GM23338 (cell line): ENCODE data around the gene NOTCH1. TPM values are rescaled to one million over a fixed set of nuclear protein-coding genes. Genes with fewer than 3 reads are reported as not detected.

Experiments used
- ATAC-seq: fragments of 200-7000 bp; cut with Tn5 transposase; 3 replicates; pipeline ENCODE4 v1.9.1; 2020
- DNase-seq: peaks from one replicate; pipeline ENCODE4 v3.0.0-alpha.2; 2015; ENCODE audit warnings: low spot score
- H2AFZ ChIP-seq: fragments of 200-600 bp; sonication (generic); 2 replicates; pipeline ENCODE4 v1.8.0; 2016; ENCODE audit warnings: antibody characterized with exemption, mild to moderate bottlenecking, moderate library complexity
- H3F3A ChIP-seq: fragments of 200-600 bp; sonication (generic); replicated peaks from 2 replicates; pipeline ENCODE4 v1.8.0; 2017; ENCODE audit warnings: antibody characterized with exemption, mixed run types, low read depth
- H3K27ac ChIP-seq: fragments of 200-600 bp; sonication (generic); 2 replicates; pipeline ENCODE4 v1.6.1; 2016; ENCODE audit warnings: low read depth
- H3K27me3 ChIP-seq: fragments of 200-600 bp; sonication (generic); 2 replicates; pipeline ENCODE4 v1.8.0; 2016; ENCODE audit warnings: mild to moderate bottlenecking, mixed run types, moderate library complexity; ENCODE audit not compliant: insufficient read depth
- H3K36me3 ChIP-seq: fragments of 200-600 bp; sonication (generic); 2 replicates; pipeline ENCODE4 v1.8.0; 2016; ENCODE audit warnings: mild to moderate bottlenecking; ENCODE audit not compliant: insufficient read depth
- H3K4me1 ChIP-seq: fragments of 200-600 bp; sonication (generic); 2 replicates; pipeline ENCODE4 v1.8.0; 2016; ENCODE audit warnings: mild to moderate bottlenecking, moderate library complexity; ENCODE audit not compliant: insufficient read depth
- H3K4me2 ChIP-seq: fragments of 200-600 bp; sonication (generic); 2 replicates; pipeline ENCODE4 v1.7.1; 2017; ENCODE audit warnings: mixed run types
- H3K4me3 ChIP-seq: fragments of 200-600 bp; sonication (generic); 2 replicates; pipeline ENCODE4 v1.6.1; 2016; ENCODE audit warnings: mixed run types
- H3K79me2 ChIP-seq: fragments of 200-600 bp; sonication (generic); replicated peaks from 2 replicates; pipeline ENCODE4 v1.8.0; 2017; ENCODE audit warnings: mild to moderate bottlenecking; ENCODE audit not compliant: insufficient read depth
- H3K9me2 ChIP-seq: fragments of 200-600 bp; sonication (generic); 2 replicates; pipeline ENCODE4 v1.8.0; 2017; ENCODE audit not compliant: insufficient read depth
- H4K20me1 ChIP-seq: fragments of 200-600 bp; sonication (generic); replicated peaks from 2 replicates; pipeline ENCODE4 v1.8.0; 2017; ENCODE audit warnings: mild to moderate bottlenecking; ENCODE audit not compliant: insufficient read depth
- H3K27ac Mint-ChIP-seq: 2 replicates; pipeline ENCODE4 v1.8.0; 2020; ENCODE audit warnings: inconsistent platforms, mild to moderate bottlenecking, moderate library complexity, mixed read lengths
- H3K27me3 Mint-ChIP-seq: 3 replicates; pipeline ENCODE4 v1.8.0; 2022; ENCODE audit warnings: low read depth, mild to moderate bottlenecking, moderate library complexity, mixed read lengths, inconsistent platforms; ENCODE audit not compliant: insufficient read depth, poor library complexity
- H3K36me3 Mint-ChIP-seq: 3 replicates; pipeline ENCODE4 v1.8.0; 2021; ENCODE audit warnings: low read depth, mild to moderate bottlenecking, inconsistent platforms, moderate library complexity, mixed read lengths
- H3K4me1 Mint-ChIP-seq: 3 replicates; pipeline ENCODE4 v1.8.0; 2020; ENCODE audit warnings: mild to moderate bottlenecking, inconsistent platforms, mixed read lengths
- H3K4me3 Mint-ChIP-seq: 3 replicates; pipeline ENCODE4 v1.8.0; 2021; ENCODE audit warnings: moderate library complexity, mild to moderate bottlenecking, inconsistent platforms, mixed read lengths
- H3K9me3 Mint-ChIP-seq: 3 replicates; pipeline ENCODE4 v1.8.0; 2020; ENCODE audit warnings: moderate library complexity, mild to moderate bottlenecking, inconsistent platforms, mixed read lengths
- CREB1 ChIP-seq: fragments of 250-450 bp; sonication (Bioruptor Pico); IDR thresholded peaks from 2 replicates; pipeline ENCODE4 v1.5.0; 2020; ENCODE audit warnings: low read depth, mild to moderate bottlenecking, moderate library complexity
- CTCF ChIP-seq, 2 experiments: fragments of 200-600 bp in 1 of 2; sonication (generic) in 1 of 2; conservative IDR thresholded peaks; 2 replicates each; pipeline versions ENCODE4 v1.5.1 to v1.6.1; 2016 to 2017; ENCODE audit warnings: antibody characterized with exemption in 2 of 2, low read depth in 2 of 2, mild to moderate bottlenecking in 2 of 2, moderate library complexity in 1 of 2
- ETS1 ChIP-seq: IDR thresholded peaks from 2 replicates; pipeline ENCODE4 v1.6.1; 2016; ENCODE audit warnings: antibody characterized with exemption
- EZH2 ChIP-seq: fragments of 200-600 bp; sonication (generic); IDR thresholded peaks from one replicate; pipeline ENCODE4 v1.8.0; 2017; ENCODE audit warnings: antibody characterized with exemption, mild to moderate bottlenecking, low read depth; ENCODE audit not compliant: unreplicated experiment
- EZH2phosphoT487 ChIP-seq: fragments of 200-600 bp; sonication (generic); IDR thresholded peaks from one replicate; pipeline ENCODE4 v1.8.1; 2018; ENCODE audit warnings: antibody characterized with exemption; ENCODE audit not compliant: unreplicated experiment
- JUNB ChIP-seq: IDR thresholded peaks from one replicate; pipeline ENCODE4 v1.6.1; 2016; ENCODE audit warnings: antibody characterized with exemption; ENCODE audit not compliant: unreplicated experiment
- NANOG ChIP-seq: IDR thresholded peaks from 2 replicates; pipeline ENCODE4 v1.6.1; 2016; ENCODE audit warnings: antibody characterized with exemption, borderline replicate concordance
- POLR2AphosphoS5 ChIP-seq: IDR thresholded peaks from 2 replicates; pipeline ENCODE4 v1.6.1; 2016; ENCODE audit warnings: antibody characterized with exemption, low read depth
- REST ChIP-seq: IDR thresholded peaks from one replicate; pipeline ENCODE4 v1.6.1; 2018; ENCODE audit warnings: antibody characterized with exemption; ENCODE audit not compliant: unreplicated experiment
- STAT1 ChIP-seq: IDR thresholded peaks from one replicate; pipeline ENCODE4 v1.6.1; 2016; ENCODE audit warnings: antibody characterized with exemption; ENCODE audit not compliant: unreplicated experiment
- ZNF114 ChIP-seq: fragments of 250-450 bp; sonication (Bioruptor Pico); IDR thresholded peaks from 2 replicates; pipeline ENCODE4 v1.5.0; 2020; ENCODE audit warnings: mild to moderate bottlenecking, moderate library complexity
- ZNF331 ChIP-seq: fragments of 250-450 bp; sonication (Bioruptor Pico); IDR thresholded peaks from 2 replicates; pipeline ENCODE4 v1.5.0; 2020; ENCODE audit warnings: low read depth, mild to moderate bottlenecking, moderate library complexity
- ZNF462 ChIP-seq: fragments of 250-450 bp; sonication (Bioruptor Pico); IDR thresholded peaks from 2 replicates; pipeline ENCODE4 v1.5.0; 2020; ENCODE audit warnings: mild to moderate bottlenecking, moderate library complexity
- polyA plus RNA-seq: library from polyadenylated mRNA; unstranded; fragments of >200 nt; fragmentation: Nextera tagmentation; extraction: Ambion mirVana; gene quantifications from 2 replicates; pipeline ENCODE4 v1.2.1, GENCODE V29; 2016
- total RNA-seq: library from RNA; depleted of rRNA; stranded (reverse); fragments of >200 nt; shearing (Covaris generic); gene quantifications from 2 replicates; pipeline ENCODE4 v1.2.3, GENCODE V29; 2014

The NOTCH1 gene
- total and polyA plus RNA-seq, 2 experiments from 2014 or later = 9.9 to 97.2 TPM

- H3K36me3 ChIP-seq = no peaks in the 10 kb centered on the region
Measured at GRCh38 chr9:136541179-136541578, 4.7 kb downstream of the NOTCH1 start.

More at GRCh38 chr9:136541179-136541578, 4.7 kb downstream of the NOTCH1 start:
- Histone ChIP-seq H3K4me3 (no peak overlapping the region), H3K27ac (no peak overlapping the region), H2AFZ (no peak overlapping the region), H4K20me1 (peaks cover 25% of the 10 kb centered on the region), H3F3A (peaks cover 4% of the 10 kb centered on the region; the same call in 1 of the 2 replicates), H3K79me2 (peaks cover 81% of the 10 kb centered on the region), H3K4me2 (no peak overlapping the region), H3K4me1 (no peaks in the 10 kb centered on the region; the same call in 1 of the 2 replicates), H3K9me2 (no peaks in the 10 kb centered on the region), H3K27me3 (no peaks in the 10 kb centered on the region)
- no peak overlapping the region for H3K27ac Mint-ChIP-seq
- H3K4me1 Mint-ChIP-seq = peaks cover 40% of the 10 kb centered on the region
- peaks cover 30% of the 10 kb centered on the region for H3K36me3 Mint-ChIP-seq
- H3K27me3 Mint-ChIP-seq = peaks cover 7% of the 10 kb centered on the region
- TF ChIP-seq JUNB = no peak
- no peak for TF ChIP-seq ZNF462 (CRISPR knock-in tag)
- TF ChIP-seq CTCF (conservative IDR thresholded peaks at IDR 0.05; ENCODE audit: low read depth in 2 of 2) = no peak
- no peak for TF ChIP-seq POLR2AphosphoS5
- TF ChIP-seq CREB1 (CRISPR knock-in tag) = no peak
- no peak for TF ChIP-seq REST
- no peak for TF ChIP-seq ZNF114 (CRISPR knock-in tag)
- no peak for TF ChIP-seq STAT1
- no peak for TF ChIP-seq ETS1
- TF ChIP-seq NANOG = no peak
- no peak for TF ChIP-seq ZNF331
- TF ChIP-seq EZH2phosphoT487 = no peak
- no peak for TF ChIP-seq EZH2
- ATAC-seq (no peak), DNase-seq (no peak)
- no peaks in the 10 kb centered on the region for H3K9me3 Mint-ChIP-seq
- H3K4me3 Mint-ChIP-seq = no peak overlapping the region
